Duodenal mucosa (tissue), 2 donors: ENCODE measurements around the gene DDTL.
"Not testable (repeated sequence)": the region's sequence is repeated elsewhere in the genome, so short reads cannot be mapped to it uniquely, and the experiment has no call there.

ENCODE experiments used
- H3K27ac ChIP-seq: one replicate; pipeline ENCODE4 v1.7.0; 2013; ENCODE audit warnings: low read depth, low read length
- H3K27me3 ChIP-seq, 2 donors: one replicate each; pipeline ENCODE4 v1.7.0; 2013; ENCODE audit warnings: low read length in 2 of 2, control low read depth in 1 of 2; ENCODE audit not compliant: insufficient read depth in 2 of 2, control insufficient read depth in 1 of 2
- H3K36me3 ChIP-seq, 2 donors: one replicate each; pipeline ENCODE4 v1.7.0; 2013; ENCODE audit warnings: low read length in 2 of 2, control low read depth in 1 of 2; ENCODE audit not compliant: insufficient read depth in 2 of 2, control insufficient read depth in 1 of 2
- H3K4me1 ChIP-seq, 2 donors: one replicate each; pipeline ENCODE4 v1.7.0; 2013; ENCODE audit warnings: low read length in 2 of 2, control low read depth in 1 of 2; ENCODE audit not compliant: insufficient read depth in 2 of 2, control insufficient read depth in 1 of 2
- H3K4me3 ChIP-seq, 2 donors: one replicate each; pipeline ENCODE4 v1.7.0; 2013; ENCODE audit warnings: low read length in 2 of 2, low read depth in 1 of 2
- H3K9ac ChIP-seq, 2 donors: one replicate each; pipeline ENCODE4 v1.7.0; 2013; ENCODE audit warnings: low read length in 2 of 2, low read depth in 1 of 2
- H3K9me3 ChIP-seq, 2 donors: one replicate each; pipeline ENCODE4 v1.7.0; 2013; ENCODE audit warnings: low read length in 2 of 2, control low read depth in 1 of 2; ENCODE audit not compliant: control insufficient read depth in 1 of 2

Gene DDTL

DNA sequence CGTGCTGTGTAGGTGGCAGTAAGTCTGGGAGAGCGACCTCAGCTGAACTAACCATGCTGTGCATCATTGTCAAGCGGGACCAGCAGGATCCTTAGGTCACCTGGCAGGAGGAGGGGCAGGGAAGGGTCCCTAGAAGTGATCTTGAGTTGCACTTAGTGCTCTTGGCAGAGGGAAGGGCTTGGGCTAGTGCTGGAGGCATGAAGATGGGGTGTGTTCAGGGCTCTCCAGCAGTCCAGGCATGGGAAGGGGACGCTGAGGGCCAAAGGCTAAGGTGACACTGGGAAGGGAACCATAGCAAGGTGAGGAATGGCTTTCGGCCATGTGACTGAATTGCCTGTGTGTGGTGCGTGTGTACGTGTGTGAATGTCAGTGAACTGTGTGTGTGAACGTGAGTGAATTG is 19.4 kb downstream of the DDTL start:
- not testable (repeated sequence) for H3K27me3 ChIP-seq, H3K9ac ChIP-seq, H3K9me3 ChIP-seq, H3K4me1 ChIP-seq, H3K4me3 ChIP-seq, H3K36me3 ChIP-seq, H3K27ac ChIP-seq

DNA sequence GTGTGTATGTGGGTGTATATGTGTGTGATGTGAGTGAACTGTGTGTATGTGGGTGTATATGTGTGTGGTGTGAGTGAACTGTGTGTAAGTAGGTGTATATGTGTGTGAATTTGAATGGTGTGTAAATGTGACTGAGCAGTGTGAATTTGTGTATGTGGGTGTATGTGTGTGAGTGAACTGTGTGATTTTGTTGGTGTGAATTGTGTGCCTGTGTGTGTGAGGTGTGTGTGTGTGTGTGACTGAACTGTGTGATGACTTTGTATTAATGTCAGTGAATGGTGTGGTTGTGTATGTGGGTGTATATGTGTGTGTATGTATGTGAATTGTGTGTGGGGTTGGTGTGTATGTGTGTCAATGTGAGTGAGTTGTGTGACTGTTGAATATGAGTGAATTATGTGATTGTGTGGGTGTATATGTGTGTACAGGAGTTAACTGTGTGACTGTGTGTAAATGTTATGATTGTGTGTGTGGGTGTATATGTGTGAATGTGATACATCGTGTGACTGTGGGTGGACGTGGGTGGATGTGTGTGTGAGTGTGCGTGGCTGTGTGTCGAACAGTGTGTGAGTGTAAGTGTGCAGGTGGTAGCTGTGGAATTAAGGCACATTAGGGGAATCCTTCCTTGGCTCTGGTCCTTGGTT is 20.0 kb downstream of the DDTL start:
- not testable (repeated sequence) for H3K27me3 ChIP-seq, H3K4me1 ChIP-seq, H3K4me3 ChIP-seq, H3K27ac ChIP-seq, H3K36me3 ChIP-seq, H3K9me3 ChIP-seq, H3K9ac ChIP-seq

DNA sequence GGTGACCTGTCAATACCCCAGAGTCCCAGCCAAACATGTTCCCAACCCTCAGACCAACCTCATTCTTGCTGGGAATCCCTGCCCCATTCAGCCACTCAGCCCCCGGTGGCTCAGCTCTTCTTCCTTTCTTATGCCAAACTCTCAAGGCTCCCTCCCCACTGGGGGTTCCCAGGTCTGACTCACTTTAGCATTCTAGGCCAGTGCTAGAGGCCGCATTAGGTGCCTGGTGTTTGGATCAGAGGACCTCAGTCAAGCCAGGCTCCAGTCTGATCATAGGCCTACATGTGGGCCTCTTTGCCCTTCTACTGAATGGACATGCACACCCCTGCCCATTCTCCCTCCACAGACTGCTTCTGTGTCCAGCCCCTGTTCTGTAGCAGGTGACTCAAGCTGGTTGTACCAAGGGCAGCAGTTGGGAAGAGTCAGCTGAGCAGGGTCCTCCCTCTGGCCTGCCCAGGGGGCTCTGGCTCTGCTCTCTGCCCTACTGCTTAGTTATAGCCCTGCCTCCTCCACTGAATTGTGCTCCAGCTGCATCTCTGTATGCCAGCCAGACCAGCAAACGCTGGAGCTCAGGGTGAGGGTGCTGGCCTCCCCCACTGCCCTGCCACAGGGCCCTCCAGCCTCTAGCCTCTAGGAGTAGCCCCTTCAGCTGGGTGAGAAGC is 23.0 kb downstream of the DDTL start:
- not testable (repeated sequence) for H3K27me3 ChIP-seq, H3K27ac ChIP-seq, H3K36me3 ChIP-seq, H3K4me3 ChIP-seq, H3K9ac ChIP-seq, H3K9me3 ChIP-seq, H3K4me1 ChIP-seq

DNA sequence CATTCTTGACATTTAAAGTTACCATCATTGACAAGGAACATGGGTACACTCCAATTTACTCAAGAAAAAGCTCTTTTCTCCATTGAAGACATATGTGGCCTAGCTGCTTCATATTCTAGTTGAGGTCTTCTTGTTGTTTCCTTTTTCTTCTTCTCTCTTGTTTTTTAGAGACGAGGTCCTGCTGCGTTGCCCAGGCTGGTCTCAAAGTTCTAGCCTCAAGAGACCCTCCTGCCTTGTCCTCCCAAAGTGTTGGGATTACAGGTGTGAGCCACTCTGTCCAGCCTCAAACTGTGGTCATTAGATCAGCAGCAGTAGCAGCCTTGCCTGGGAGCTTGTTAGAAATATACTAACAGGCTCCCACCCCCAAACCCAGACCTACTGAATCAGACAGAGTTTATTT is 26.4 kb downstream of the DDTL start:
- H3K9me3 ChIP-seq, H3K4me3 ChIP-seq, H3K27me3 ChIP-seq, H3K36me3 ChIP-seq, H3K9ac ChIP-seq, H3K4me1 ChIP-seq, H3K27ac ChIP-seq: not testable (repeated sequence)

DNA sequence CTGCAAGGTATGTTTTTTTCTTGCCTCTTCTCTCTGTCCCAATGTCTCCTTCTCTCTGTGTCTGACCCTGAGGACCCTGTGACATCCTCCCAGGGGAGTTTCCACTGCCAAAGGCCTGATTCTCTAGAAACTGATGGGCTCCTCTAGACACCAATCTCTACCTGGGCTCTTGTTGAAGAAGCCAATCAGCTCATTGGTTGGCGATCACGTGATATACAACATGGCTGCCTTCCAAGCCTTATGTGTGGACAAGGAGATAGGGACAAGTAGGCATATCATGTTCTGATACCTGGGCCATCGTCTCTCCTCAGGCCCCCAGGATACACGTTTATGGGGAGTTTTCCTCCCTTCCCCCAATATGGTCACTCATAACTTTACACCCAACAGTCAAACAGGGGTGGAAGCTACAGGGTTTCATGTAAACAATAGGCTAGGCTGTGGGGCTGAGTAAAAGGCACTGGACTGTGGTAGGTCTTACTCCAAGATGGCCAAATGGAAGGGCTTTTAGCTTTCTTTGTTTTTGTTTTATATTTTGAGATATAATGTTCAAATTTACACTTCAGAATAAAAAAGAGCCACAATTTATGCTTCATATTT is 27.0 kb downstream of the DDTL start:
- not testable (repeated sequence) for H3K4me1 ChIP-seq, H3K9me3 ChIP-seq, H3K27me3 ChIP-seq, H3K36me3 ChIP-seq, H3K27ac ChIP-seq, H3K4me3 ChIP-seq, H3K9ac ChIP-seq

DNA sequence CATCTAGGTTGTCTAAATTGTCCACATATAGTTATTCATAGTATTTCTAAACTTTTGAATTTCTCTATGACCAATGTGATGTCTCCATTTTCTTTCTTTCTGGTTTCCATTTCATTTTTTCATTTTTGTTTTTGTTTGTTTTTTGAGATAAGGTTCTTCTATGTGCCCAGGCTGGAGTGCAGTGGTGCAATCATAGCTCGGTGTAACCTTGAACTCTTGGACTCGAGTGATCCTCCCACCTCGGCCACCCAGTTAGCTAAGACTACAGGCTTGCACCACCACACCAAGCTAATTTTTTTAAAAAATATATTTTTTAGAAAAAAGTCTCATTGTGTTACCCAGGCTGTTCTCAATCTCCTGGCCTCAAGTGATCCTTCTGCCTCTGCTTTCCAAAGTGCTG is 30.4 kb downstream of the DDTL start:
- Histone ChIP-seq H3K27ac (no peak overlapping the region), H3K36me3 (no peaks in the 10 kb centered on the region), H3K4me3 (no peak overlapping the region), H3K9ac (no peak overlapping the region), H3K27me3 (no peaks in the 10 kb centered on the region), H3K9me3 (no peaks in the 10 kb centered on the region), H3K4me1 (no peaks in the 10 kb centered on the region)

DNA sequence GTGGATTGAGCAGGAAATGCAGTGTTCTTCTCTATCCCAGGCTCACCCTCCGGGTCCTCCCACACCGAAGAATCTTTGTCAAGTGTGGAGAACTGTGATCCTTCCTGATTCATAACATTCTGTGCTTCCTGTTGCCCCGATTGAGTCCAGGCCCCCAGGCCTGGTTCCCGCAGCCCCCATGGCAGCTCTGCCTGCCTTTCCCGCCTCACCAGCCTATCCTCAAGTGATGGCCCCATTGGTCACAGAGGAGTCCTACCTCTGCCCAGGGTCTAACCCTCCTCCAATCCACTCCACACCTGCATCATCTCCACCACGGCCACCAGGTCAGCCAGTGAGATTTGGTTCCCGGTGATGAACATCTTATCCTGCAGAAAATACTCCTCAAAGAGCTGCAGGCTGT is 33.1 kb downstream of the DDTL start:
- not testable (repeated sequence) for H3K9ac ChIP-seq, H3K27me3 ChIP-seq, H3K27ac ChIP-seq, H3K4me1 ChIP-seq, H3K9me3 ChIP-seq, H3K36me3 ChIP-seq, H3K4me3 ChIP-seq

DNA sequence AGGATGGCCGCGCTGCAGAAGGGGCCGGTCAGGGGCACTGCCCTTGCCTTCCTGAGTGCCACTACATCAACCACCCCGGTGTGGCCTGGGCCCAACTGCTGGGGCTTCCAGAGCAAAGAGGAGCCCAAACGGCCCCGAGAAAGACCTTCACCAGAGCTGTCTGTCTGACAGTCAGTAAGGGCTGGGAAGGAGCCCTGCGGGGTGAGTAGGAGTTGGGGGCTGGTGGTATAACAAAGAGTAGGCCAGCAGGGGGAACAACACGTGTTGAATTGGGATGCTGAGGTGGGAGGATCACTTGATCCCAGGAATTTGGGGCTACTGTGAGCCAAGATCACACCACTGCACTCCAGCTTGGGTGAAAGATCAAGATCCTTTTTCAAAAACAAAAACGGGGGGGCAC is 34.6 kb downstream of the DDTL start:
- no peak overlapping the region for H3K27ac ChIP-seq
- no peaks in the 10 kb centered on the region for H3K27me3 ChIP-seq
- no peaks in the 10 kb centered on the region for H3K36me3 ChIP-seq
- no peaks in the 10 kb centered on the region for H3K9me3 ChIP-seq
- H3K4me1 ChIP-seq, result no peaks in the 10 kb centered on the region
- no peak overlapping the region for H3K4me3 ChIP-seq
- no peak overlapping the region for H3K9ac ChIP-seq

DNA sequence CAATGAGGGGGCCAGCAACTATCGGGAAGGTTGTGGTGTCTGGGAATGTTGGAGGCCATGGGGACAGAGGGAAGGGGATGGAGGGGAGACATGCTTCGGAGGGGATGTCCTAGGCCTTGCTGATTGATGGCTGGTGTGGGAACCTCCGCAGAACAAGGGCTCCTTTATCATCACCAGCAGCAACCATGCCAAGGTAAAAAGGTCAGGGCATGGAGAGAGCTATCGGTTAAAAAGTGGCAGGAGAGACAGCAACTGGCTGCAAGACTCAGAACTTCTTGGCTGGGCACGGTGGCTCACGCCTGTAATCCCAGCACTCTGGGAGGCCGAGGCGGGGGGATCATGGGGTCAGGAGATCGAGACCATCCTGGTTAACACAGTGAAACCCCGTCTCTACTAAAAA is 35.6 kb downstream of the DDTL start:
- H3K36me3 ChIP-seq, result no peaks in the 10 kb centered on the region
- no peak overlapping the region for H3K4me3 ChIP-seq
- H3K27me3 ChIP-seq, result no peaks in the 10 kb centered on the region
- H3K9me3 ChIP-seq, result no peaks in the 10 kb centered on the region
- no peak overlapping the region for H3K27ac ChIP-seq
- no peak overlapping the region for H3K9ac ChIP-seq
- H3K4me1 ChIP-seq, result no peaks in the 10 kb centered on the region

DNA sequence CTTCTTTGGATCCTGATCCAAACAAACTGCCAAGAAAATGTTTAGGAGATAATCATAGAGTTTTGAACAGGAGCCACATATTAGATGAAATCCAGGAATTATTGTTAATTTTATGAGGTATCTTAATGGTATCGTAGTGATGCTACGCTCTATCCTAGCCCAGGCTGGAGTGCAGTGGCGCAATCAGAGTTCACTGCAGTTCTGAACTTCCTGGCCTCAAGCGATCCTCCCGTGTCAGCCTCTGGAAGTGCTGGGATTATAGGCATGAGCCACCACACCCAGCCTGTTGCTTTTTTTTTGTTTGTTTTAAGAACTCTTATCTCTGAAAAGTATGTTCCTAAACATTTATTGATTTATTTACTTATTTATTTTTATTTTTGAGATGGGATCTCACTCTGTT is 36.2 kb downstream of the DDTL start:
- Histone ChIP-seq H3K4me1 (no peaks in the 10 kb centered on the region), H3K27ac (no peak overlapping the region), H3K9me3 (no peaks in the 10 kb centered on the region), H3K36me3 (no peaks in the 10 kb centered on the region), H3K4me3 (no peak overlapping the region), H3K9ac (no peak overlapping the region), H3K27me3 (no peaks in the 10 kb centered on the region)
